Measurements from ENCODE around the gene CAMK2A. TPM values are rescaled to one million over a fixed set of nuclear protein-coding genes. Genes with fewer than 3 reads are reported as not detected.

Gene CAMK2A
- polyA plus RNA-seq, 1 experiment: 0.11 TPM

- no peak for DNase-seq (ENCODE audit: low read depth)
- Histone ChIP-seq H3K4me3 (ENCODE audit: low read depth, low read length) (no peak overlapping the region), H3K36me3 (ENCODE audit: control insufficient read depth, insufficient read depth, low read length) (no peaks in the 10 kb centered on the region), H3K27me3 (ENCODE audit: control insufficient read depth, insufficient read depth, low read length) (0 out of 2 replicates have a peak, but pooled peaks cover under 1% of the 10 kb centered on the region)
- TF ChIP-seq CTCF (IDR thresholded peaks at IDR 0.05; ENCODE audit: insufficient read depth, low read depth, low read length): no peak
- ChIA-PET POLR2A (no interaction called here), CTCF (interaction anchor here (0.7 to 3.5 kb wide), 7 partner anchors 10 to 382 kb away, joined by 3 to 26 read pairs (median 3); no protein-coding TSS in a partner anchor)
Measured at GRCh38 chr5:150215979-150216944, 73.3 kb downstream of the CAMK2A start.

- no peaks in the 10 kb centered on the region for H3K36me3 ChIP-seq (ENCODE audit: control insufficient read depth, insufficient read depth, low read length)
- POLR2A ChIA-PET: interaction anchor here (0.6 kb wide), 2 partner anchors 40 to 380 kb away, joined by 3 read pairs; no protein-coding TSS in a partner anchor
- no peaks in the 10 kb centered on the region for H3K27me3 ChIP-seq (ENCODE audit: control insufficient read depth, insufficient read depth, low read length)
- CTCF ChIA-PET: interaction anchor here (0.9 to 3.5 kb wide), 15 partner anchors 15 to 386 kb away, joined by 3 to 26 read pairs (median 4); no protein-coding TSS in a partner anchor
- peak; percentile 46 for TF ChIP-seq CTCF (IDR thresholded peaks at IDR 0.05; ENCODE audit: insufficient read depth, low read depth, low read length)
- DNase-seq (ENCODE audit: low read depth): no peak
- no peak overlapping the region for H3K4me3 ChIP-seq (ENCODE audit: low read depth, low read length)
Measured at GRCh38 chr5:150214289-150214688, 75.3 kb downstream of the CAMK2A start.

GRCh38 chr5:150213530-150213929 is 76.0 kb downstream of the CAMK2A start:
- no peak overlapping the region for H3K4me3 ChIP-seq (ENCODE audit: low read depth, low read length)
- no peaks in the 10 kb centered on the region for H3K27me3 ChIP-seq (ENCODE audit: control insufficient read depth, insufficient read depth, low read length)
- POLR2A ChIA-PET: no interaction called here
- H3K36me3 ChIP-seq (ENCODE audit: control insufficient read depth, insufficient read depth, low read length): no peaks in the 10 kb centered on the region
- CTCF ChIA-PET: interaction anchor here (0.7 to 3.5 kb wide), 12 partner anchors 14 to 386 kb away, joined by 3 to 26 read pairs (median 4); no protein-coding TSS in a partner anchor
- no peak for DNase-seq (ENCODE audit: low read depth)
- no peak for TF ChIP-seq CTCF (IDR thresholded peaks at IDR 0.05; ENCODE audit: insufficient read depth, low read depth, low read length)

GRCh38 chr5:150211156-150212030 is 78.2 kb downstream of the CAMK2A start:
- CTCF ChIA-PET: interaction anchor here (0.9 to 1.3 kb wide), 8 partner anchors 9 to 377 kb away, joined by 3 to 6 read pairs (median 4); no protein-coding TSS in a partner anchor
- no peak overlapping the region for H3K4me3 ChIP-seq (ENCODE audit: low read depth, low read length)
- no peaks in the 10 kb centered on the region for H3K36me3 ChIP-seq (ENCODE audit: control insufficient read depth, insufficient read depth, low read length)
- POLR2A ChIA-PET: no interaction called here
- no peaks in the 10 kb centered on the region for H3K27me3 ChIP-seq (ENCODE audit: control insufficient read depth, insufficient read depth, low read length)
- DNase-seq (ENCODE audit: low read depth): no peak
- TF ChIP-seq CTCF (IDR thresholded peaks at IDR 0.05; ENCODE audit: insufficient read depth, low read depth, low read length): no peak

Data from BJ (cell line).